ENCODE results near the gene AVPI1.
"Not testable (repeated sequence)": the region's sequence is repeated elsewhere in the genome, so short reads cannot be mapped to it uniquely, and the experiment has no call there.

Gene AVPI1

DNA sequence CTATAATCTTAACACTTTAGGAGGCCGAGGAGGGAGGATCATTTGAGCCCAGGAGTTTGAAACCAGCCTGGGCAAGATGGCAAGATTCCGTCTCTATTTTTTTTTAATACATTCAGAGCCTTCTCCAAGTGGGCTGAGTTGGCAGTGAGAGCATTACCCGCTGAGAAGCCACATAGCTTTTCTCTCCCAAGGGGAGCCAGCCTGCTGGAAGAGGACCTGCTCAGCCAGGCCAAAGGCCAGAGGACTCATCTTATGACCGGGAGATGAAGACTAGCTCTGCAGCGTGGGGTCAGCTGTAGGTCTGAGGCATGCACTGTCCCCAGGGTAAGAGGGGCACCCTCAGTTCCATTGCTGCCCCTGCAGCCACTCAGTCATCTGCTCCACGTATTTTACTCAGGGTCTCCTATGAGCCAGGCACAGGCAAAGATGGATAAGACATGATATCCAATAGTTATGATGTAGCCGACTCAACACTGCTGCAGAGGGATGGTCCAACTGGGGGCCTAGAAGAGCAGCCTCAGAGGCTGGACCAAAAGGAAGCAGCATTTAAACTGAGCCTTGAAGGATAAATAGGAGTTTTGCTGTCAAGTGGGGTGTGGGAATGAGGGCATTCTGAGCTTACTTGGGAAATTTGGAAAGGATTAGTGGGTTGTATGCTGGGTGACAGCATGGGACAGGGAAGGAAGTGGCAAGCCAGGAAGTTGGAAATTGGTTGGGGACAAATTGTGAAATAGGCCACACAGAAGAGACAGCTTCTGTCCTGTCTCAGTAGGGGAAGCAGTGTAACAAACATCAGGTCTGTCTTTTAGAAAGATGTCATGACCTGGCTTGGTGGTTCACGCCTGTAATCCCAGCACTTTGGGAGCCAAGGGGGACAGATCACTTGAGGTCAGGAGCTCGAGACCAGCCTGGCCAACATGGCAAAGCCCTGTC, 24.9 kb upstream of the AVPI1 start:
- DNase-seq (ENCODE audit: low read depth, low spot score): no peak

DNA sequence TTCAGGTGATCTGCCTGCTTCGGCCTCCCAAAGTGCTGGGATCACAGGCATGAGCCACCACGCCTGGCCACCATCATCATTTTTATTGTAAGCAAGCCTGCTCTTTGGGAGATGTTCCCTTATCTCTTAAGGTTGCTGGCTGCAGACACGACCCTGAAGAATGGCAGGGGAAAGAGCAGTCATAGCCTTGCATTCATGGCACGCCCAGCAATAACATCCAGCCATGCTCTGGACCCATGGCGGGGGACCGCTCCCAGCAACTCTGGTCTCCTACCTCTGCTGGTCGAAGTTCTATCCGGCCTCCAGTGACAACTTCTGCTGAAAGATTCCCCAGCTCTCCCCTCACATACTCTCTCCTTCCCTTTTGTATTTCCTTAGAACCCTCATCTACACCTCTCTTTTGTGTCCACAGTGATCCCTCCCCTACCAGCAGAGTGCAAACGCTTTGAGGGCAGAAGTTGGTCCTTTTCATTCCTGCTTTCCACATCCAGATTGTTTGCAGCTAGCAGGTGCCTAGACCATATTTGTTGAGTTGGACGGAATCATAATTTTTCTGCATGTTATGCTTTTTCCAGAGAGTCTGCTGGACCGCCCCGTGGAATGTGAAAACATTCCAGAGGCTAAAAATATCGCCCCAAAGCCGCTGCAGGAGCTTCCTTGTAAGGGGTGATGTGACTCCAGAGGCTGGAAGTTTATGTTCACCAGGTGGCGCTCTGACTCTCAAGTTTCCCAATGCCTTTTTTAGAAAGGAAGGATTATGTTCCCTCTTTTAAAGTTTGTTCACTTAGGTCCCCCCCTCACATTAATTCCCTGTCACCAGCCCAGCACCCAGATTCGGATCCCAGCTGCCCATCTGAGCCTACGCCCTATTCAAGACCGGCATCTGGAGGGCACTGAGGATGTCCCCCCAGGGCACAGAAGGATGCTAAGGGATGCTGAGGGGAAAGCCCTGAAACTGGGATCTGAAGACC, 22.2 kb upstream of the AVPI1 start:
- DNase-seq (ENCODE audit: low read depth, low spot score): peak; percentile 85

DNA sequence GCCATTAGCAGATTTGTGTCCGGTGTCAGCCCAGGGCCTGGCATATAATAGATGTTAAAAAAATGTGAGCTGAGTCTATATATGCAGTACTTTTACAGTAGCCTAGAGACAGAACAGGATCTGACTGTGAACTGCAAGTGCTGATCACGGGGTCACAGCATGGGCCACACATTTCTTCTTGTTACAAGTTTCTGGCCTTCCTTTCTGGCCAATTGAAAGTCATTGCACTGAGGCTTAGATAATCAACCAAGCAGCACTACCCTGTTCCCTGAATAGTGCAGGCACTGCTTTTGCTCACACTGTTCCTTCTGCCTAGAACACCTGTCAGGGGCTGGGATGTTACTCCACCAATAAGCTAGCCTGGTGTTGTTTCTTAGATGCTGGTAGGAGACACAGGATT, 21.1 kb upstream of the AVPI1 start:
- no peak for DNase-seq (ENCODE audit: low read depth, low spot score)

DNA sequence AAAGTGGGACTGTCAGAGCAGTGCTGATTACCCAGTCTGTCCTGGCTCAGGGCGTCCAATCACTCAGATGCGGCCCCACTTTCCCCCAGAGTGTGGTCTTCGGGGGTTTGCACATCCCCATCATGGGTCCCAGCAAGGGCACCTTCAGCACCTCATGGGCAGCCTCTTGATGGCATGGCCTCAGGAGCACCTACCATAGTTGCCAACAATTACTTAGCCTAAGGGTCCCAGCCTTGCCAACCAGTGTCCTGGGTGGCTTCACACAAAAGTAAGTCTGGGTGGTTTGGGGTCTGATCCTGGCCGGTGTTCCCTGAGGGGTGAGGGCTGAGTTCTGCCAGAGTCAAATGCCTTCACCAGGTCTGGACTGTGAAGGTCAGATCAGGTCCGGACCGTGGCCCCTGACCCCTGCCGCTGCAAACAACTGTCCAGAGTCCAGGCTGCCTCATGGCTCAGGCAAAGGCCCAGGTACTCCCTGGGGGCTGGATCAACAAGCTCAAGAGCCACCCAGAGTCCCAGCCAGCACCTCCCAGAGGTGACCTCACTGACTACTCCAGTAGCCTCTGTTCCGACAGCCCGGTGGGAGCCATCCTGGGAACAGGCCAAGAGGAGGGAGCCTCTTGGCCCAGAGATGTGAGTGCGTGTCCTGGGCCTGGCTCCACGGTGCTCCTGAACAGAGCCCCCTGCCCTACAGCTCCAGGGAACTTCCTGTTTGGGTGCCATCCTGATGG, 20.3 kb upstream of the AVPI1 start:
- no peak for DNase-seq (ENCODE audit: low read depth, low spot score)

DNA sequence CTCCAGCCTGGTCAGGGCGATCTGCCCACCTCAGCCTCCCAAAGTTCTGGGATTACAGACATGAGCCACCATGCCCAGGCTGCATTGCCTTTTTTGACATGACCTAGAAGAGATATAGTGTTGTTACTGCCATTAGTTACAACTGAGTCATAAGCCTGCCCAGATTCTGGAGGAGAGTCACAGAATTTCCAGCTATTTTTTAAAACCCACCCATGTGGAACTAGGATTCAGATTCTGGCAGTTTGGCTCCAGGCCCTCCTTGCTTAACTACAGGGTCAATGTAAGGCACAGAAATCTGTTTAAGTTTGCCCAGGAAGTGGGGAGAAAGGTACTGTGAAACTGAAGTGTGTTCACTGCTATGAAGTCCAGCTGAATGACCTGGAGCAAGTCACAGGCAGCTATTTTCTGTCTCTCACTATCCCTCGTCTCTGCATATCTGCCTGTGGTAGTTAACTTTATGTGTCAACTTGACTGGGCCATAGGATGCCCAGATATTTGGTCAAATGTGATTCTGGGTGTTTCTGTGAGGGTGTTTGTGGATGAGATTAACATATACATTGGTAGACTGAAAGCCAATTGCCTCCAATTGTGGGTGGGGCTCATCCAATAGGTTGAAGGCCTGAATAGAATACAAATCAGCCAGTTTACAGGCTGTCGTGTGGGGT, 18.1 kb upstream of the AVPI1 start:
- no peak for DNase-seq (ENCODE audit: low read depth, low spot score)

DNA sequence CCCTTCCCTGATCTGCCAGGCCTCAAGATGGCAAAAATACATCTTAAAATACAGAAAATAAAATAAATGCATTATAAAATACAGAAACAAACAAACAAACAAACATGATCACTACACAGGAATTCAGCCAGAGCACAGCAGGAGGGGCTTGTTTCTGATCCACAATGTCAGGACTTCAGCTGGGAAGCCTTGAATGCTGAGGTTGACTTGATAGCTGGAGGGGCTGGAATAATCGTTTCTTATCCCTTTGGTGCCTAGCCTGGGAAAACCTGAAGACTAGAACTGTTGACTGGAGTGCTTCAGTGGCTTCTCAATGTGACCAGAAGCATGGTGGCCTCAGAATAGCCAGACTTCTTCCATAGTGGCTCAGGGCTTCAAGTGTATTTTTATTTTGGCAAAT, 17.3 kb upstream of the AVPI1 start:
- DNase-seq (ENCODE audit: low read depth, low spot score): no peak

DNA sequence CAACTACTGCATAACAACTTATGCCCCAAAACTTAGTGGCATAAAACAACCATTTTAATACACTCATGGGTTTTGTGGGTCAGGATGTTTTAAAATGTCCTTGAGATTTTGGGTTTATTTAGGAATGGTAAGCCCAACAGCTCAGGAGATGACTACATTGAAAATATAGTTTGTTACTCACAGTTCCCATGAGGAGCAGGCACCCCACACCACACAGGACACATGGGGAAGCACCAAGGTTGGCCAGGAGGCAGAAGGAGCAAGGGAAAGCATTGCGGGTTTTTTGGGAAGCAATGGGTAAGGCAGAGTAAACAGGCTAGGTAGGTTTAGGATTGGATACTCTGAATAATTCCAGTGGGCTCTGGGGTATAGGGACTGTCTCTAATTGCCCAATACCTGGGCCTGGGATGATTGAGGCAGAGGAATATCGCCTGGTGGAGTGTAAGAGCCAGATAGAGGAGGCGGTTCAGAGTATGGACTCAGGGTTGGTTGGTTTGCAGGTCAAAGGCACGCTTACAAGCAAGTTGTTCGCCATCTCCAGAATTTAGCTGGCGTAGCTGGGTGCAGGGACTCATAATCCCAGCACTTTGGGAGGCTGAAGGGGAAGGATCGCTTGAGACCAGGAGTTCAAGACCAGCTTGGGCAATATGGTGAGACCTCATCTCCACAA, 16.5 kb upstream of the AVPI1 start:
- DNase-seq (ENCODE audit: low read depth, low spot score): no peak

DNA sequence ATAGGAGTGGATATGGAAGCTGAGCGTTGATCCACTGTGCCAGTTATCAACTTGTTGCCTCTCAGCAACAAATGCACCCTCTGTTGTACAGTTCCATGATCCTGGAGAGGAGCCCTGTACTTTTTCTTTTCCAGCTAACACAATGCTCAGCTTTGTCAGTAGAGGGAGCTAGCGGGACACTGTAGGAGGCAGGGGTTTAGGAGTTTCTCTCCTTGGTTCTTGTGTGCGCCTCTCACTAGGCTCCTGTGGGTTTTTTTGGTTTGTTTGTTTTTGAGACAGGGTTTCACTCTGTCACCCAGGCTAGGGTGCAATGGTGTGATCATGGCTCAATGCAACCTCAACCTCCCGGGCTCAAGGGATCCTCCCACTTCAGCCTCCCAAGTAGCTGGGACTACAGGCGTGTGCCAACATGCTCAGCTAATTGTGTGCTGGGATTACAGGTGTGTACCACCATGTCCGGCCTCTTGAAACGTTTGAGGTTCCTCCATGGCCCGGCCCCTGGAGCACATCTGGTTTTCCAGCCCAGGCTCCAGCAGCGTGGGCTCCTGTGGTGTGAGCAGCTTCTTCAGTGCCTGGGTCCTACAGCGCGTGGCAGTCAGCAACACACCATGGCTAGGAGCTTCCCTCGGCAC, 14.5 kb upstream of the AVPI1 start:
- peak; percentile 83 for DNase-seq (ENCODE audit: low read depth, low spot score)

DNA sequence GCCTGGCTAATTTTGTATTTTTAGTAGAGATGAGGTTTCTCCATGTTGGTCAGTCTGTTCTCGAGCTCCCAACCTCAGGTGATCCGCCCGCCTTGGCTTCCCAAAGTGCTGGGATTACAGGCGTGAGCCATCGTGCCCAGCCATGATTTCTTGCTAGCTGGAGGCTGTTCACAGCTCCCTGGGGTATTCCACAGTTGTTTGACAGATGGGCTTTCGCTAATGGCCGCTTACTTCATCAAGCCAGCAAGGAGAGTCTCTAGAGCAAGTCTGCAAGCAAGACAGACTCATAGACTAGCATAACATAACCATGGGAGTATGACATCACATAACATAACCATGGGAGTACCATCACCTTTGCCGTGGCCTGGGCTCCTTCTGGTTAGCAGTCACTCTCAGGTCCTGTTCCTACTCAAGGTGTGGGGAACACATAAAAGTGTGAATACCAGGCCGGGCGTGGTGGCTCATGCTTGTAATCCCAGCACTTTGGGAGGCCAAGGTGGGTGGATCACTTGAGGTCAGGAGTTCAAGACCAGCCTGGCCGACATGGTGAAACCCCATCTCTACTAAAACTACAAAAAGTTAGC, 11.1 kb upstream of the AVPI1 start:
- not testable (repeated sequence) for DNase-seq (ENCODE audit: low read depth, low spot score)

DNA sequence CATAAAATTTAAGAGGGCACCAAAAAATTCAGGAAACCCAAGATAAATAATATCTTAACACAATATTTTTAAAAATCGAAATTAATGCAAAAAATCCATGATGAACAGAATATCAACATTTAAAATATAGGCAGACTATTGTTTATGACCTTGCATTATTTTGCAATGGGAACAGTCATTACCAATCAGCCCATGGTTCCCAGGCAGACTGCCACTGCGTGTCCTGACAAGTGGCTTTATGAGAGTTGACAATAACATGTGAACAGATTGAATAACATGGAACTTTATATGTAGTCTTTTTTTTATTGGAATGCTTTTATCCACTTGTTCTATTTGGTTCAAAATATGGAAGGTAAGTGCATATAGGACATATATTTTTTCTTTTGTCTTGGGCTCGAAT, 3.1 kb upstream of the AVPI1 start:
- DNase-seq (ENCODE audit: low read depth, low spot score): no peak

DNA sequence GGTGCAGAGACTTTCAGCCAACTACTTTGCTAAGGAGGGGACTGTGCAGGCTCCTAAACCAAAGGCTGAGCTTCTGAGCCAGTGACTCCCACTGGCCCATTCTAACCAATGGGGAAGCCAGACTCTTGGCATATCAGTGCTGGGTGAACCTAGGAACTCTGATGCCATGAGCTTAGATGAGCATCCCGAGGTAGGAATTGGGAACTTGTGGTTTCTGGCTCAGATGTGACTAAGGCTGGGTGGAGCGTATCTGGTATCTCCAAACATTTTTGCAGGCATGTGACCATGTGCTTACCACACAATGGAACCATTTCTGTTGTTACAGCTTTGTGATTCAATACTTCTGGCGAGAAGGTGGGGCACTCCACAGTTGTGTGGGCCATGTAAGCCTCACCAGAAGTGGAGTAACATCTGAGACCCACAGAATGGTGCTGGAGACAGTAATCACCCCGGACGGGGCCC, 2.5 kb upstream of the AVPI1 start:
- peak; percentile 83 for DNase-seq (ENCODE audit: low read depth, low spot score)

DNA sequence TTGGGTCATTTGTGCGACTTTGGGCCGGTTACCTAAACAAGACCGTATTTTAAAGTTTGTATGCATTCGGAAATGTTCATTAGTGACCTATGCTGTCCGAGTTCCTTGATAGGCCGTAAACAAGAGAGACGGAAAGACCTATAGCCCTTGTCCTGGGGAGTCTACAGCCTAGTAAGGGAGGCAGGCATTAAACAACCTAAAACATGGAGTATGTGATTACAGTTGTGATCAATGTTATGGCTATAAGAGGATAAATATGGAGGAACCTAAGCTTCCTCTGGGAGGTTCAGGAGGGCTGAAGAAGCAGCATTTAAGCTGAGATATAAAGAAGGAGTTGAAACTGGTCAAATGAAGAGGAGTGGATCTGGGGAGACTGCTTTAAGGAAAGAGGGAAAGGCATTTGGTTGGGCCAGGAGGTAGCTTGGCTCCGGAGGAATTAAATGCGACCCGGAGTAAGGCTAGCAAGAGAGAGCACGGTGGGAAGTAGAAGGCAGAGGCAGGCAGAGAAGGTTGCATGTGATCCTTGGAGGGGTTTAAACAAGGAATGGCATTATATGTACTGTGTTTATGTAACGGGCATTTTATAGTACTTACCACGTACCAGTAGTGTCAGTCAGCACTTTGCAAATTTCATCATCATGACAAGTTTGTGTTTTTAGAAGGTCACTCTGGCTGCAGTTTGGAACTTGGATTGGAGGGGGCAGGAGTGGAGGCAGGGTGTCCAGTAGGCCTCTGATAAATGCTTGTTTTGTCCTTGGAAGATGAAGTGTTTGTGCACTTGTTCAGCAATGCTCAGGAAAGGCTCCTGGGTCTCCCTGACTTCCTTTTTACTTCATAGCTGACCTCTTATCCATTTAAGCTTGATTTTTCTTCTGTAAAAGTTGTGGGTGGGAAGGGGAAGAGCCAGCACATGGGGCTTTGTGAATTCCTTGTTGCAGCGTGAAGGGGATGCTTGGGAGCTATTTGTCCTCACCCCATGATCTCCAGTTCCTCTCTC, 1.0 kb upstream of the AVPI1 start:
- DNase-seq (ENCODE audit: low read depth, low spot score): peak; percentile 32

DNA sequence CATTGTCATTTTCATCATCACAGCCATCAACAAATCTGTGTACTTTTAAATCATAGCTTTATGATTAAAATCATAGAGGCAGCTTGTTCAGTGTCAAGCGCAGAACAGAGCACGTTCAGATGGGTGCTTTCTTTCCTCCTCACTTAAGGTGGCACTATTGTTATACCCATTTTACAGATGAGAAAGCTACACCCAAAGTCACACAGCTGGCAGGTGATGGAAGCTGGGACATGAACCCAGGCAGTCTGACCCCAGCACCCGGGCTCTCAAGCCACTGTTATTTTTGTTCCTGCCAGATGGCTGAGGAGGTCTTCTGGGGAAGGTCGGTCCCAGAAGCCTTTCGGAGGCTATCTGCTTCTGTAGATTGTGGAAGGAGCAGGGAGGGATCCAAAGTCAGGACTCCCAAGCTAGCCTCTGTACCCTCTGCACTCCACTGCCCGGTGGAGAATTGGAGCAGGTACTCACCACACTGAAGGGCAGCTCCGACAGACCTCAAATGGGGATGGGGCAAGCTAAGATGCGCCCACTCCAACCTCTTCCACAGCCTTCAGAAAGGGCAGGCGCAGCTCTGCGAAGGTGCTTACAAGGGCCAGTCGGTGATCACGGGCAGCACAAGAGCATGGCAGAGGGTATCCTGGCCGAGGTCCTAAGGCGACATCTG, 610 bp downstream of the AVPI1 start:
- no peak for DNase-seq (ENCODE audit: low read depth, low spot score)

DNA sequence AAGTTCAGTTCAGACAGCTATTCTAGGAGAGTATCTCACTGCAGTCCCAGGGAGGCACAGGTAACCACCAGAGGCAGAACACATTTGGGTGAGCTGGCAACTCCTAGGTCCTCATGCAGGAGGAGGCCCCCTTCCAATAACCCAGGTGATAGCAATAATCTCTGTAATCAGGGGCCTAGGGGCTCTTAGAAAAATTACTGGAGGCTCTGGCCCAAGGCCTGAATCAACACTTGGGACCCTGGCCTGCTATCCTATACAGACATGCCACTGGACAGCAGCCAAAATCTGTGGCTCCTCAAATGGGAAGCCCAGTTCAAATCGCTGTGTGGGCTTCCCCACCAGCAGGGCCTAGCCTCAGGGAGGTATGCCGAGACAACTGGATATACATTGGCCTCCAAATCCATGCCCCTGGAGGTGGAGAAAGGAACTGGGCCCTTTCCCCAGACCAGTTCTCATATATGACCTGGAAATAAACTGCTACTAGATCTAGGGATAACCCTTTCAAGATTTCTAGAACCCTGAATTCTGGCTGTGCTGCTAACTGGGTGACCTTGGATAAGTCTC, 1.6 kb downstream of the AVPI1 start:
- DNase-seq (ENCODE audit: low read depth, low spot score): no peak

DNA sequence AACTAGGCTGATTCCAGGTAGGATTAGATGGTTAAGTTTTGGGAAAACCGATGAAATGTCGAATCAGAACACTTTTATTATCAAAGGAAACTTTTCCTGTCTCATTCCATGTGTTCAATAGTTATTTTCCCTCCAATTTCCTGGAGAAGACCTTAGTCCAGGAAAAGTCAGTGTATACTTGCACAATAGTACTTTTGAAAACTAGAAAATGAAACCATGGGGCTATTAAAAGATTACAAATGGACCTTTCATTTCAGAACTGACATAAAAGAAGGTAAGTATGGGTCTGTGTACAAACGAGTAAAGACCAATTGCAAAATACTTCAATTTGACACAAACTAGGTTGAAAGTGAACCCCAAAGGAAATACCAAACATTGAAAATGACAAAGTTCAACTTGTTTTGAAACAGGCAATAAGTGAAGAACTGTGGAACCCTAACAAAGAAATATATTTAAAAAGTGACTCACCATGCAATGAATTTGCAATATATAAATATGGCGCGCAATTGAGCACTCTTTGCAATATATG, 2.1 kb downstream of the AVPI1 start:
- DNase-seq (ENCODE audit: low read depth, low spot score): no peak

DNA sequence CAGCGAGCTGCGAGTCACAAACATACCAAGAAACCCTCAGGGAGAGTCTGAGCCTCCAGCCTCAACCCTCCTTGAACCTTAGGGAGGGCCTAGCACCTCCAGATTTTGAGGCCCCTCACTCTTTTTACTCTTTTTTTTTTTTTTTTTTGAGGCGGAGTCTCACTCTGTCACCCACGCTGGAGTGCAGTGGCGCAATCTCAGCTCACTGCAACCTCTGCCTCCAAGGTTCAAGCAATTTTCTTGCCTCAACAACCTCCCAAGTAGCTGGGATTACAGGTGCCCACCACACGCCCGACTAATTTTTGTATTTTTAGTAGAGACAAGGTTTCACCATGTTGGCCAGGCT, 2.7 kb downstream of the AVPI1 start:
- not testable (repeated sequence) for DNase-seq (ENCODE audit: low read depth, low spot score)
